GM06990 (cell line): ENCODE measurements around the gene NUDC.
"Not testable (repeated sequence)": the region's sequence is repeated elsewhere in the genome, so short reads cannot be mapped to it uniquely, and the experiment has no call there.

Source experiments
- DNase-seq: peaks from one replicate; pipeline ENCODE4 v3.0.0-alpha.2; 2011; ENCODE audit not compliant: insufficient read length; ENCODE audit errors: extremely low read depth
- H3K27me3 ChIP-seq: replicated peaks from 2 replicates; pipeline ENCODE4 v1.6.0; 2011; ENCODE audit warnings: low read length; ENCODE audit not compliant: control insufficient read depth, insufficient read depth
- H3K36me3 ChIP-seq: 2 replicates; pipeline ENCODE4 v1.5.1; 2011; ENCODE audit warnings: low read length; ENCODE audit not compliant: control insufficient read depth, insufficient read depth
- H3K4me3 ChIP-seq: replicated peaks from 2 replicates; pipeline ENCODE4 v1.5.1; 2011; ENCODE audit warnings: low read depth, mild to moderate bottlenecking, control low read depth, low read length
- CTCF ChIP-seq: IDR thresholded peaks from 2 replicates; pipeline ENCODE4 v1.5.1; 2011; ENCODE audit warnings: low read length, control low read depth, mild to moderate bottlenecking, inconsistent platforms; ENCODE audit not compliant: insufficient read depth, poor library complexity, severe bottlenecking

NUDC gene

GRCh38 chr1:26921540-26922430, at the start of gene NUDC:
TSS of gene NUDC (plus strand) at chr1:26921743. CDS start at chr1:26921849, 106 bp downstream.
- H3K4me3 ChIP-seq: peak within 1 kb of the TSS; percentile 89
- no peak for TF ChIP-seq CTCF
- H3K36me3 ChIP-seq: peaks cover 8% of the 10 kb centered on the region
- DNase-seq: peak; percentile 98
- H3K27me3 ChIP-seq: no peaks in the 10 kb centered on the region

DNA sequence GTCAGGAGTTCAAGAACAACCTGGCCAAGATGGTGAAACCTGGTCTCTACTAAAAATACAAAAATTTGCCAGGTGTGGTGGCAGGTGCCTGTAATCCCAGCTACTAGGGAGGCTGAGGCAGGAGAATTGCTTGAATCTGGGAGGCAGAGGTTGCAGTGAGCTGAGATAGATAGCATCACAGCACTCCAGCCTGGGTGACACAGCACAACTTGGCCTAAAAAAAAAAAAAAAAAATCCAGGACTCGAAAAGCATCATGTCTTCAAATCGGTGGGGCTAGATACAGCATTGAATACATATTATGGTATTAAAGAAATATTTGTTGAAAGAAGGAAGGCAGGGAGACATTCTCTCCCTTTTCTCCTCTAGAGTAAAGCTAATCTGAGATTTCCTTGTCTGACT, 48.4 kb upstream of the NUDC start:
- H3K36me3 ChIP-seq, DNase-seq, H3K4me3 ChIP-seq, H3K27me3 ChIP-seq: not testable (repeated sequence)

DNA sequence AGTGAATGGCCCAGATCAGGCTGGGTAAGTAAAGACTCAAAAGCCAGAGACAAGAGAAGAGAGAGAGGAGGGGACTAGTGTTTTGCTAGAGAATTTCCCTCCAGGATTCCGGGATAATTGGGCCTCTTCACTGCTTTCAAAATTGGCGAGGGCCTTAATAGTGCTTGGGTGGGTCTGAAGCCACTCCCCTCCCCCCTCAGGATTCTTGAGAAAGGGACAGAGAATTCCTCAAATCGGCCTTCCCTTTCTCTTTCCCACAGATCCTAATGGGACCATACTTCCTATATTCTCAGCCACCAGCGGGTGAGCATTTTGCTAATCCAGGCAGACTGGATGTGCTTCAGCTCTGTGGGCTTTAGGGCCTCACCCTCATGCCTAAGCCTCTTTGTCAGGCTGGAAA, 46.6 kb upstream of the NUDC start:
- Histone ChIP-seq H3K27me3 (no peaks in the 10 kb centered on the region), H3K4me3 (no peak overlapping the region), H3K36me3 (peaks cover 9% of the 10 kb centered on the region)
- DNase-seq: no peak
- TF ChIP-seq CTCF: no peak

- no peak for DNase-seq
- TF ChIP-seq CTCF: no peak
- no peaks in the 10 kb centered on the region for H3K27me3 ChIP-seq
- H3K4me3 ChIP-seq: no peak overlapping the region
- H3K36me3 ChIP-seq: peaks cover 18% of the 10 kb centered on the region
Observed at GRCh38 chr1:26877326-26877725, 44.2 kb upstream of the NUDC start.

DNA sequence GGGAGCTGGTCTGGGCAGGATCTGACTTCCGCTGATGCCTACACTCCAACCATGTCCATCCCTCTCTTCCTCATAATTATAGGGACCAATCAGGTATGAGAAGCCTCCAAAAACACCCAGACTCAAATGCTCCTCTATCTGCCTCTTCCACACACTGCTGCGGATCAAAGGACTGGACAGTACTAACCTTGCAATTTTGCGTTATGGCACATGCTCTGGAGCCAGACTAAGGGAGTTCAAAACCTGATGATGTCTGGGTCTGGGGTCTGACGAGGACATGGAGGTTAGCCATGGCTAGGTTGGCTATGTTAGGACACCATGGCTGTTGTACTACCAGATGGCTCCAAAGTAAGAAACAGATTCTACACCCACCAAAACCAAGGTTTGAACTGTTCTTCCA, 41.8 kb upstream of the NUDC start:
- Histone ChIP-seq H3K36me3 (peaks cover 25% of the 10 kb centered on the region), H3K27me3 (no peaks in the 10 kb centered on the region), H3K4me3 (no peak overlapping the region)
- TF ChIP-seq CTCF: no peak
- no peak for DNase-seq

DNA sequence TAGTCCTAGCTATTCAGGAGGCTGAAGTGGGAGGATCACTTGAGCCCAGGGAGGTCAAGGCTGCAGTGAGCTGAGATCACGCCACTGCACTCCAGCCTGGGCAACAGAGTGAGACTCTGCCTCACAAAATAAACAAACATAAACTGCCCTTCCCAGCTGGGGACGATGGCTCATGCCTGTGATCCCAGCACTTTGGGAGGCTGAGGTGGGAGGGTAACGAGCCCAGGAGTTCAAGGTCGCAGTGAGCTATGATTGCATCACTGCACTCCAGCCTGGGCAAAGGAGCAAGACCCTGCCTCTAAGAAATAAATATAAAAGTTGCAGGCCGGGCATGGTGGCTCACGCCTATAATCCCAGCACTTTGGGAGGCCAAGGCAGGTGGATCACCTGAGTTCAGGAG, 39.9 kb upstream of the NUDC start:
- not testable (repeated sequence) for DNase-seq, H3K27me3 ChIP-seq, H3K4me3 ChIP-seq
- peaks cover 32% of the 10 kb centered on the region for H3K36me3 ChIP-seq
